HG03439 (cell line): ENCODE measurements around the gene DLX4.

ENCODE experiments used
- ATAC-seq: cut with Tn5 transposase; IDR thresholded peaks from one replicate; pipeline ENCODE4 v1.9.1; 2021; ENCODE audit warnings: mild to moderate bottlenecking, moderate library complexity; ENCODE audit not compliant: unreplicated experiment

The DLX4 gene

DNA sequence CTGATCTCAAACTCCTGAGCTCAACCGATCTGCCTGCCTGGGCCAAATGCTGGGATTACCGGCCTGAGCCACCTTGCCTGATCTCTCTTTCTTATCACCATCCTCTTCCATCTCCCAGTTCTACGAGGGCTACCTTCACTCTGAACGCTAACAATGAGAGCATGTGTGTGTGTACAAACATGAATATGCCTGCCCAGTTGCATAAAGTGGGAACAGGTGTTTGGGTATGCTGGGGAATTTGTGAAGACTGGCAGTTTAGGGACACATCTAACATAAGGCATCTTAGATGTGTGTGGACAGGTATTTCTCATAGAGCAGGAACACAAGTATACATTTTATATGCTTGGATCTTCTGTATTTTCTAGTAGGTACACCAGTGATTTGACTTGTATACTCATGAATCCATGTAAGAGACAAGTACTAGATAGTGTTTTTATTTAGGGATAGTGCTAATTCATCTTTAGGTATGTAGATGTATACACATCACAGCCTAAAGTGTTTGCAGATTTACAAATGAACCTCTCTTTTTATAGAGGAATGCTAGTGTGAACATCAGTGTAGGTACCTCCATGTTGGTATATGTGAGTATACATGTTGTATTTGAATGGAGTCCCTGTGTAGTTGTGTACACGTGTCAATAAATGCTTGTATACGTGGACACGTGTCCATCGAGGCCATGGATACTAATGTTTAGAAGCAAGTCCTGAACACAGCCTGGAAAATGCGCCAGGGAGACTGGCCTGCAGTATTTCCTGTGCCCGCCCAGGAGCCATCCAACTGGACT, 1.2 kb upstream of the DLX4 start:
- ATAC-seq = no peak

- ATAC-seq = no peak
Observed at GRCh38 chr17:49968405-49969133, 421 bp upstream of the DLX4 start.

GRCh38 chr17:49969795-49970389, 902 bp downstream of the DLX4 start:
- ATAC-seq = no peak

- ATAC-seq = no peak
Observed at GRCh38 chr17:49970498-49970897, 1.5 kb downstream of the DLX4 start.

DNA sequence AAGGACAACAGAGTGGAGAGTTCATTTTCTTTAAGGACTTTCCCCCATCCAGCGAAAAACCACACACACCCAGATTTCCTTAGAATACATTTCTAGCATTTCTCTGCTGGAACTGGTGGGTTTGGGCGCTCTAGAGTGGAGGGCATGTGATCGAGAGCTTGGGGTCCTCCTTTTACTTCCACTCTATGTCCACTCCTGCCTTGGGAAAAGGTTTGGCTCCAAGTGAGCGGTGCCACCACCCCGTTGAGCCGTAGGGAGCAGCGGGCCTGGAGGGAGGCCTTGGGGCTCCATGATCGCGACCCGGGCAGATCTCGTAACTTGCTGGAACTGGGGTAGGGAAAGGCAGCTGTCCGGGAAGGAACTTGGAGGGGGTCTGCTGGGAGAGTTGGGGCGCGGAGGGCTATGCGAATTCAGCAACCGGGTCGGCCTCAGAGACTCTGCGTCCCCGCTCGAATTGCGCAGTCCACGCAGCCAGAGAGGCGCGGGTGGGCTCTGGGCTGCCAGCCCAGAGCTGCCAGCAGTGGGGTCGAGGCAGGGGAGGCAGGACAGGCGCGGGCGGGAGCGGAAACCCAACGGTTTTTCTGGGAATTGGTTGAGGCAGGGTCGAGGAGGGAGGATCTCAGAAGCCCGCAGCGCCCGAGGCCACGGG, 2.3 kb downstream of the DLX4 start:
- no peak for ATAC-seq

DNA sequence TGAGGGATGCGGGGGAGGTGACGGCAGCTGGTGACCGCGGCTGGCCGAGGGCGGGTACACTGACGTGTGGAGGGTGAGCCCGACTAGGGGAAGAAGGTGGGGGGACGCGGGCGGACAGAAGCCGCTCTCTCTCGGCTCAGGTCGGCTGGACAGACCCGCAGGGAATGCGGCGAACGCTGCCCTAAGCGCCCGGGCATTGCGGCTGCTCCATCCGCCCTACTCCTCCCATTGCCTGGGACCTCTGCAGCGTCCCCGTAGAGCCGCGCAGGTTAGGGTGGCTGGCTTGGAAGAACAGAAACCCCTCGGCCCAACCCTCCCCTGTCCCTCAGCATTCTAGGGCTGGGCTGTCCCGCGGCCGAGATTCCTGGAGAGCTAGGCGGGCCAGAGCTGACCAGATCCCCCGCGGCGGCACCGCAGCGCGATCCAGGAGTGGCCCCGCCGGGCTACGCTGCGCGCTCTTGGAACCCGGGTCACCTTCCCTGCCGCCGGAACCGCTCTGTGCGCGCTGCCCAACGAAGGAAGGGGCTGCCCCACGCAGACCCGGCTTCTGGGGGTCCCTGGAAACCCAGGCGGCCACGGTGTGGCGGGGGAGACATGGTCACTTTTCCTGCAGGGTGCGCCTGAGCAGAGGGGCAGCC, 3.0 kb downstream of the DLX4 start:
- ATAC-seq = no peak

GRCh38 chr17:49972486-49973270, 3.7 kb downstream of the DLX4 start:
- ATAC-seq = no peak

DNA sequence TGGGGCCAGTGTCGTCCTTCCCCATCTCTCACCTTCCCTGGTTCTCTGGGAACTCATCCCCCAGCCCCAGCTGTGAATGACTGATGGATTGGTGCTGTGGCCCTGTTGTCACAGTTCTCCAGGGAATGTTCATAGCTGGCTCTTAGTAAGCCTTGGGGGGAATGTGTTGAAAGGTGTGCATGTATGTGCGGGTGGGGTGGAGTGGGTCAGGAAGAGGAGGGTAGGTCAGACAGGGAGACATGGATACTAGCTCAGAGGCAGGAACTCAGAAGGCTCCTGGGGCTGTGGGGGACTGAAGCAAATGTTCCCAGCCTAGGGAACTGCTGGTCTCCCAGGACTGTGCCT, 4.3 kb downstream of the DLX4 start:
- no peak for ATAC-seq

GRCh38 chr17:49975531-49975930, 6.5 kb downstream of the DLX4 start:
- ATAC-seq = no peak

DNA sequence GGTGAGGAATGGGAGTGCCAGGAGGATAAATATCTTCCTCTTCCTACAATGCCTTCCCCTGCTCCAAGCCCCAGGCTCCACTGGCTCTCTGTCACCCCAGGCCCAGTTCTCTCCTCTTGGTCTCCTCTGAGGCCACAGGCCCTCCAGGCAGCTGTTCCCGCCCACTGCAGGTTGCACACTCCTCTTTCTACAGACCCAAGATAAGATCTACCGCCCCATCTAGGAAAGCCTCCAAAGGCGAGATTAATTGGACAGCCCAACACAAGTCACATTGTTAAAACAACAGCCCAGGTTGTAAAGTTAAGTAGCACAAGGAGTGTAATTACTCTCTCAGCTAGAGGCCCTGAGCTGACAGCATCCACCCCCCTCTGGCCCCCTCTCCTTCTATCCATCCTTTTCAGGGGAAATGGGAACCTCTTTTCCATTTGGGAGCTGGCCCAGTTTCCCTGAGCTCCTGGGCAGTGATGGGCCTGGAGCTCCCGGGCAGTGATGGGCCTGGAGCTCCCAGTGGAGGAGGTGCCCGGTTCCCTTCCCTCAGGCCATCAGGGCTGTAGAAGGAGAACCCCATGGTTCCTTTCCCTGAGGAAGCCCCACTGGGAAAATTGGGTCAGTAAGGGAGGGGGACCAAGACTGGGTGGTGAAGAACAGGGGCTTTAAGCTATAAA, 7.3 kb downstream of the DLX4 start:
- no peak for ATAC-seq

GRCh38 chr17:49976828-49977202, 7.8 kb downstream of the DLX4 start:
- no peak for ATAC-seq

- ATAC-seq = no peak
Observed at GRCh38 chr17:49977463-49978389, 8.7 kb downstream of the DLX4 start.

- no peak for ATAC-seq
Observed at GRCh38 chr17:49978501-49978900, 9.5 kb downstream of the DLX4 start.

- ATAC-seq = no peak
Observed at GRCh38 chr17:49979748-49980479, 10.9 kb downstream of the DLX4 start.

- ATAC-seq = no peak
Observed at GRCh38 chr17:49980703-49981197, 11.8 kb downstream of the DLX4 start.

GRCh38 chr17:49984283-49984682, 15.3 kb downstream of the DLX4 start:
- ATAC-seq = no peak

DNA sequence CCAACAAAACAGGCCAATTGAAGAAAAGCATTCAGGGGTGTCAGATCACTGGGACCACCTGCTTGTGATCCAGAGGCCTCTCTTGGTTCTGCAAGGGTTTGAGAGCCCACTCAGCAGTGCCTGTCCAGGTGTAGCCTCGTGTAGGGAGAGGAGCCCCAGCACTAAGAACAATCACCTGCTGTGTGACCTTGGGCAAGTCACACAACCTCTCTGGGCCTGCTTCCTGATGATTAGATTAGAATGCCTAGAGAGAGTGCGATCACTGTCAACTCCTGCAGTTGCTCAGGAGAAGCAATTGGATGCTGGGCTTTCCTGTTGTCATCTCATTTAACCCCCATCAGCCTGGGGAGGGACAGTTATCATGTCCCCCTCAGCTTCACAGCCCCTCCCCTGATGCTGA, 15.8 kb downstream of the DLX4 start:
- no peak for ATAC-seq
